B cell (primary cell): Measurements from ENCODE around the gene PGR. TPM values are rescaled to one million over a fixed set of nuclear protein-coding genes. Genes with fewer than 3 reads are reported as not detected.
A peak's percentile ranks its signal among the peaks of the same experiment; 100 is the strongest.

Experiments
- ATAC-seq: fragments of 200-7000 bp; cut with Tn5 transposase; one replicate; pipeline ENCODE4 v1.10.0; 2021; ENCODE audit warnings: low read depth, mild to moderate bottlenecking, moderate number of reproducible peaks, moderate library complexity
- CTCF ChIA-PET: fragments of 350-600 bp; sonication (Branson Sonifier 250); formaldehyde crosslinking; loops from one replicate; lab custom pipeline; 2021; ENCODE audit warnings: antibody characterized with exemption, inconsistent platforms; lab: Charles Lee
- POLR2A ChIA-PET: fragments of 350-600 bp; sonication (Branson Sonifier 250); formaldehyde crosslinking; loops from one replicate; lab custom pipeline; 2021; ENCODE audit warnings: antibody characterized with exemption; lab: Charles Lee
- DNase-seq: peaks from one replicate; pipeline ENCODE4 v3.0.0; 2013
- H2AFZ ChIP-seq: 2 replicates; pipeline ENCODE4 v1.6.1; 2012; ENCODE audit warnings: mild to moderate bottlenecking, low read depth, low read length; ENCODE audit not compliant: insufficient read depth, poor library complexity, severe bottlenecking
- H3K27ac ChIP-seq, 2 donors: 1 replicate in 1 of 2; 2 replicates in 1 of 2; pipeline ENCODE4 v1.5.1; 2012 to 2013; ENCODE audit warnings: low read length in 2 of 2, mild to moderate bottlenecking in 2 of 2, moderate library complexity in 1 of 2
- H3K27me3 ChIP-seq, 4 experiments: fragments of 200-600 bp in 1 of 4; sonication (generic) in 1 of 4; replicated peaks in 1 of 4; 1 replicate in 2 of 4; 2 replicates in 2 of 4; pipeline versions ENCODE4 v1.6.1 to v1.7.0; 2013 to 2016; ENCODE audit warnings: low read length in 3 of 4, mild to moderate bottlenecking in 2 of 4, mixed read lengths in 1 of 4, moderate library complexity in 1 of 4; ENCODE audit not compliant: insufficient read depth in 4 of 4, control insufficient read depth in 3 of 4; ENCODE audit errors: control extremely low read depth in 1 of 4
- H3K36me3 ChIP-seq, 2 experiments: replicated peaks in 1 of 2; 1 replicate in 1 of 2; 2 replicates in 1 of 2; pipeline versions ENCODE4 v1.6.1 to v1.7.1; 2013; ENCODE audit warnings: low read length in 1 of 2; ENCODE audit not compliant: insufficient read depth in 2 of 2, control insufficient read depth in 1 of 2; ENCODE audit errors: control extremely low read depth in 1 of 2, extremely low read depth in 1 of 2
- H3K4me1 ChIP-seq, 2 donors: fragments of 200-600 bp in 1 of 2; sonication (generic) in 1 of 2; 1 replicate in 1 of 2; 2 replicates in 1 of 2; pipeline versions ENCODE4 v1.5.1 to v1.6.1; 2013 to 2017; ENCODE audit warnings: low read length in 2 of 2; ENCODE audit not compliant: control insufficient read depth in 2 of 2, insufficient read depth in 2 of 2
- H3K4me2 ChIP-seq: replicated peaks from 2 replicates; pipeline ENCODE3; 2012; ENCODE audit warnings: mild to moderate bottlenecking, low read depth, low read length; ENCODE audit not compliant: poor library complexity, severe bottlenecking
- H3K4me3 ChIP-seq, 5 experiments: fragments of 200-600 bp in 1 of 5; sonication (generic) in 1 of 5; 1 replicate in 3 of 5; 2 replicates in 2 of 5; pipeline versions ENCODE4 v1.5.1 to v1.7.0; 2011 to 2016; ENCODE audit warnings: low read length in 4 of 5, mild to moderate bottlenecking in 4 of 5, low read depth in 2 of 5, control low read depth in 1 of 5, moderate library complexity in 1 of 5; ENCODE audit not compliant: insufficient read depth in 1 of 5; ENCODE audit errors: control extremely low read depth in 1 of 5, extremely low read depth in 1 of 5
- H3K79me2 ChIP-seq: fragments of 200-600 bp; sonication (generic); one replicate; pipeline ENCODE4 v1.6.0; 2016; ENCODE audit warnings: low read length; ENCODE audit not compliant: control insufficient read depth, insufficient read depth
- H3K9ac ChIP-seq: fragments of 200-600 bp; sonication (generic); 2 replicates; pipeline ENCODE4 v1.6.1; 2017; ENCODE audit warnings: mild to moderate bottlenecking, low read length, moderate library complexity
- H3K9me3 ChIP-seq, 3 donors: one replicate each; pipeline versions ENCODE4 v1.6.1 to v1.7.1; 2013; ENCODE audit warnings: low read length in 2 of 3; ENCODE audit not compliant: control insufficient read depth in 2 of 3, insufficient read depth in 1 of 3; ENCODE audit errors: control extremely low read depth in 1 of 3
- H4K20me1 ChIP-seq: 2 replicates; pipeline ENCODE4 v1.6.0; 2012; ENCODE audit warnings: mild to moderate bottlenecking, low read length; ENCODE audit not compliant: insufficient read depth, control insufficient read depth, poor library complexity, severe bottlenecking
- H3K27ac Mint-ChIP-seq: one replicate; pipeline ENCODE4 v1.8.0; 2021; ENCODE audit warnings: mixed read lengths
- H3K27me3 Mint-ChIP-seq: one replicate; pipeline ENCODE4 v1.8.0; 2021; ENCODE audit warnings: mixed read lengths
- H3K4me1 Mint-ChIP-seq: one replicate; pipeline ENCODE4 v1.8.0; 2021; ENCODE audit warnings: mixed read lengths
- H3K4me3 Mint-ChIP-seq: one replicate; pipeline ENCODE4 v1.8.0; 2021; ENCODE audit warnings: mixed read lengths
- H3K9me3 Mint-ChIP-seq: one replicate; pipeline ENCODE4 v1.8.0; 2022; ENCODE audit warnings: mixed read lengths; ENCODE audit not compliant: insufficient read depth
- CTCF ChIP-seq: fragments of 200-600 bp; IDR thresholded peaks from one replicate; pipeline ENCODE4 v1.8.0; 2022; ENCODE audit warnings: antibody characterized with exemption, mild to moderate bottlenecking
- EZH2 ChIP-seq: IDR thresholded peaks from 2 replicates; pipeline ENCODE4 v1.6.1; 2012; ENCODE audit warnings: borderline replicate concordance, low read depth, mild to moderate bottlenecking, moderate library complexity, low read length; ENCODE audit not compliant: insufficient read depth, poor library complexity, severe bottlenecking
- WGBS: methylation state at CpG from one replicate; pipeline ENCODE4 v1.1.5; 2013; ENCODE audit warnings: missing lambda C conversion rate; ENCODE audit not compliant: insufficient coverage; 5-methylcytosine and 5-hydroxymethylcytosine counted together
- intact Hi-C: fragments of 100-400 bp; cut with micrococcal nuclease; formaldehyde crosslinking; loops from one replicate; pipeline ENCODE4 v1.10.0; 2022
- polyA plus RNA-seq: library from polyadenylated mRNA; depleted of rRNA; stranded (reverse); fragments of >200 nt; gene quantifications from 2 replicates; pipeline ENCODE4 v1.2.3, GENCODE V29; 2012
- total RNA-seq, 2 donors: library from RNA; stranded (reverse); fragments of 120-200 nt in 1 of 2; gene quantifications; 1 replicate in 1 of 2; 2 replicates in 1 of 2; pipeline versions ENCODE4 v1.2.3 to v1.2.4, GENCODE V29; 2013 to 2022

PGR gene
- total and polyA plus RNA-seq, 2 donors (not counting 1 experiment from before 2014, with no cell fraction given), result not detected

- Histone ChIP-seq H3K79me2 (no peaks in the 10 kb centered on the region), H3K36me3 (peaks cover 0 to 1% of the 10 kb centered on the region in 2 experiments), H4K20me1 (no peaks in the 10 kb centered on the region), H3K9ac (no peak overlapping the region), H2AFZ (no peak overlapping the region), H3K4me3 (no peak overlapping the region), H3K4me2 (no peak overlapping the region), H3K4me1 (peaks cover 6 to 7% of the 10 kb centered on the region in 2 donors), H3K27ac (no peak overlapping the region), H3K27me3 (no peaks in the 10 kb centered on the region), H3K9me3 (no peaks in the 10 kb centered on the region)
- Mint-ChIP-seq H3K9me3 (no peaks in the 10 kb centered on the region), H3K4me3 (no peak overlapping the region), H3K4me1 (peaks cover 7% of the 10 kb centered on the region), H3K27me3 (no peaks in the 10 kb centered on the region), H3K27ac (no peak overlapping the region)
- TF ChIP-seq EZH2 (no peak), CTCF (no peak)
- ChIA-PET POLR2A (no interaction called here), CTCF (interaction anchor here (1.1 kb wide), 1 partner anchor 17 kb away, joined by 3 read pairs; no protein-coding TSS in a partner anchor)
- ATAC-seq (no peak), DNase-seq (no peak)
- WGBS, result 100% methylated on average over 1 of the region's 1 CpG
- intact Hi-C loops, result no loop called here
Observed at GRCh38 chr11:100981196-100981824, 148.3 kb downstream of the PGR start.

- ChIA-PET POLR2A (no interaction called here), CTCF (interaction anchor here (1.1 kb wide), 1 partner anchor 18 kb away, joined by 3 read pairs; no protein-coding TSS in a partner anchor)
- Mint-ChIP-seq H3K4me1 (peaks cover 7% of the 10 kb centered on the region), H3K9me3 (no peaks in the 10 kb centered on the region), H3K27me3 (no peaks in the 10 kb centered on the region), H3K4me3 (no peak overlapping the region), H3K27ac (no peak overlapping the region)
- peaks cover 6 to 7% of the 10 kb centered on the region in 2 donors for H3K4me1 ChIP-seq
- WGBS, result no CpG with 5 or more reads among the region's 3 CpGs
- no peak overlapping the region for H3K9ac ChIP-seq
- ATAC-seq (no peak), DNase-seq (peak; percentile 28)
- H3K36me3 ChIP-seq, result peaks cover 1 to 6% of the 10 kb centered on the region in 2 experiments
- intact Hi-C loops, result no loop called here
- H3K27ac ChIP-seq, result no peak overlapping the region
- no peaks in the 10 kb centered on the region for H3K27me3 ChIP-seq
- H3K79me2 ChIP-seq, result no peaks in the 10 kb centered on the region
- TF ChIP-seq CTCF, result no peak
- no peak for TF ChIP-seq EZH2
- H3K4me2 ChIP-seq, result no peak overlapping the region
- H3K4me3 ChIP-seq, result no peak overlapping the region
- H4K20me1 ChIP-seq, result no peaks in the 10 kb centered on the region
- no peak overlapping the region for H2AFZ ChIP-seq
- no peaks in the 10 kb centered on the region for H3K9me3 ChIP-seq
Observed at GRCh38 chr11:100980156-100980555, 149.5 kb downstream of the PGR start.
